KMS-11 (cell line): Measurements from ENCODE around the gene TRUB2.

Experiments used
- H2AFZ ChIP-seq: fragments of 200-600 bp; sonication (generic); 2 replicates; pipeline ENCODE4 v1.6.1; 2016; ENCODE audit warnings: antibody characterized with exemption, mixed run types, low read depth
- H3K27ac ChIP-seq: fragments of 200-600 bp; sonication (generic); 2 replicates; pipeline ENCODE4 v1.6.1; 2016; ENCODE audit warnings: mild to moderate bottlenecking, mixed run types
- H3K27me3 ChIP-seq: fragments of 200-600 bp; sonication (generic); 2 replicates; pipeline ENCODE4 v1.6.1; 2017; ENCODE audit warnings: mild to moderate bottlenecking, low read depth, mixed run types, moderate library complexity; ENCODE audit not compliant: insufficient read depth
- H3K36me3 ChIP-seq: fragments of 200-600 bp; sonication (generic); 2 replicates; pipeline ENCODE4 v1.6.1; 2017; ENCODE audit warnings: mild to moderate bottlenecking, mixed run types; ENCODE audit not compliant: insufficient read depth
- H3K4me1 ChIP-seq: fragments of 200-600 bp; sonication (generic); 2 replicates; pipeline ENCODE4 v1.6.1; 2016; ENCODE audit warnings: mild to moderate bottlenecking, low read depth, mixed run types; ENCODE audit not compliant: poor library complexity, severe bottlenecking
- H3K4me2 ChIP-seq: fragments of 200-600 bp; sonication (generic); 2 replicates; pipeline ENCODE4 v1.7.0; 2016; ENCODE audit warnings: mild to moderate bottlenecking, mixed run types
- H3K4me3 ChIP-seq: fragments of 200-600 bp; sonication (generic); IDR thresholded peaks from 2 replicates; pipeline ENCODE4 v1.6.1; 2017; ENCODE audit warnings: low read depth, low read length, mixed read lengths; ENCODE audit not compliant: insufficient read depth
- H3K79me2 ChIP-seq: fragments of 200-600 bp; sonication (generic); 2 replicates; pipeline ENCODE4 v1.6.1; 2016; ENCODE audit warnings: low read depth, mixed run types; ENCODE audit not compliant: insufficient read depth
- H3K9ac ChIP-seq: fragments of 200-600 bp; sonication (generic); 2 replicates; pipeline ENCODE4 v1.6.1; 2016; ENCODE audit warnings: mild to moderate bottlenecking, mixed run types
- H4K20me1 ChIP-seq: fragments of 200-600 bp; sonication (generic); 2 replicates; pipeline ENCODE4 v1.6.1; 2016; ENCODE audit warnings: mild to moderate bottlenecking, mixed run types; ENCODE audit not compliant: insufficient read depth
- TF ChIP-seq, protein P1 (sequence below): fragments of 200-600 bp; sonication (generic); conservative IDR thresholded peaks from 2 replicates; pipeline ENCODE4 v1.6.1; 2017; ENCODE audit warnings: low read depth, mild to moderate bottlenecking, antibody characterized with exemption, low read length, moderate library complexity, mixed read lengths

The TRUB2 gene

DNA sequence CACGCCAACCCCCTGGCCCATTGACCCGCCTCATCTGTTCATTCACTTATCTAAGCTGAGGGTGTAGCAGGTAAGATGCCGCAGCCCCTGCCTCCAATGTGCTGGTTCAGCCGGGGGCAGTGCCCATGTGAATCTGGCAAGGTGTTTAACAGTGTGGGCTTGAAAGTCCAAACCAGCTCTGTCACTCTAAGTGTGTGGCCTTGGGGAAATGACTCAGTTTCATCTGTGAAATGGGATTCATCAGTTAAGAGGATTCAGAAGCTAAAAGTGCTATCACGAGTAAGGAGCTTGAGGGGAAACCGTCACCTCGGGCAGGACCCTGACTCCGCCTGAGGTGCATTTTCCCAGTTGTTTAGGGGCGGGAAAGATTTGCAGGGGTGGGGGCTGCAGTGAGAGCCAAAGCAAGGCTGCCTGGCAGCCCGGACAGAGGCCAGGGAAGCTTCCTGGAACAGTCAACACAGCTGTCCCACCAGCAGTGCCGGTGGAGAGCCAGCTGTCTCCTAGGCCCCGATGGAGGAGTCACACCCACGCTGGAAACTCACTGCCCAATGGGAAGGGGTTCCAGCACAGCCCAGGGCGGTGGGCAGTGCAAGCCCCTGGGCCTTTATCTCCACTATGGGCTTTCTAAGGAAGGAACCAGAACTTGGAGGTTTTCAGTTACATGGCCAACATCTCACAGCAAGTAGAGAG is 39.2 kb upstream of the TRUB2 start:
- Histone ChIP-seq H3K9ac (no peak overlapping the region), H3K79me2 (no peaks in the 10 kb centered on the region), H3K4me3 (no peak overlapping the region), H3K4me2 (peak overlapping the region; percentile 11; the same call in 1 of the 2 replicates), H4K20me1 (no peaks in the 10 kb centered on the region), H3K27ac (no peak overlapping the region), H3K36me3 (no peaks in the 10 kb centered on the region), H2AFZ (peak overlapping the region; percentile 53), H3K27me3 (no peaks in the 10 kb centered on the region), H3K4me1 (peaks cover 8% of the 10 kb centered on the region)
- TF ChIP-seq, protein P1, sequence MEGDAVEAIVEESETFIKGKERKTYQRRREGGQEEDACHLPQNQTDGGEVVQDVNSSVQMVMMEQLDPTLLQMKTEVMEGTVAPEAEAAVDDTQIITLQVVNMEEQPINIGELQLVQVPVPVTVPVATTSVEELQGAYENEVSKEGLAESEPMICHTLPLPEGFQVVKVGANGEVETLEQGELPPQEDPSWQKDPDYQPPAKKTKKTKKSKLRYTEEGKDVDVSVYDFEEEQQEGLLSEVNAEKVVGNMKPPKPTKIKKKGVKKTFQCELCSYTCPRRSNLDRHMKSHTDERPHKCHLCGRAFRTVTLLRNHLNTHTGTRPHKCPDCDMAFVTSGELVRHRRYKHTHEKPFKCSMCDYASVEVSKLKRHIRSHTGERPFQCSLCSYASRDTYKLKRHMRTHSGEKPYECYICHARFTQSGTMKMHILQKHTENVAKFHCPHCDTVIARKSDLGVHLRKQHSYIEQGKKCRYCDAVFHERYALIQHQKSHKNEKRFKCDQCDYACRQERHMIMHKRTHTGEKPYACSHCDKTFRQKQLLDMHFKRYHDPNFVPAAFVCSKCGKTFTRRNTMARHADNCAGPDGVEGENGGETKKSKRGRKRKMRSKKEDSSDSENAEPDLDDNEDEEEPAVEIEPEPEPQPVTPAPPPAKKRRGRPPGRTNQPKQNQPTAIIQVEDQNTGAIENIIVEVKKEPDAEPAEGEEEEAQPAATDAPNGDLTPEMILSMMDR: no peak

DNA sequence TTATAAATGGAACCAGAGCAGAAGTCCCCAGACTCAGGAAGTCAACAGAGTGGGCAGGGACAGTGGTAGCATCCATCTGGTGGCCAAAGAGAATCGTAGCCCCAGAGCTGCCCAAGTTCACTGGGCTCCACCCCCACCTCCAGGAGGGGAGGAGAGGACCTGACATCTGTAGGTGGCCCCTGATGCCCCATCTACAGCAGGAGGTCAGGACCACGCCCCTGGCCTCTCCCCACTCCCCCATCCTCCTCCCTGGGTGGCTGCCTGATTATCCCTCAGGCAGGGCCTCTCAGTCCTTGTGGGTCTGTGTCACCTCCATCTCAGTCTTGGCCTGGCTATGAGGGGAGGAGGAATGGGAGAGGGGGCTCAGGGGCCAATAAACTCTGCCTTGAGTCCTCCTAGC is 38.6 kb upstream of the TRUB2 start:
- Histone ChIP-seq H3K79me2 (no peaks in the 10 kb centered on the region), H4K20me1 (no peaks in the 10 kb centered on the region), H3K4me2 (no peak overlapping the region), H3K27ac (no peak overlapping the region), H3K9ac (no peak overlapping the region), H3K4me3 (no peak overlapping the region), H3K27me3 (no peaks in the 10 kb centered on the region), H2AFZ (no peak overlapping the region), H3K36me3 (no peaks in the 10 kb centered on the region), H3K4me1 (peaks cover 8% of the 10 kb centered on the region)
- TF ChIP-seq, protein P1: no peak

DNA sequence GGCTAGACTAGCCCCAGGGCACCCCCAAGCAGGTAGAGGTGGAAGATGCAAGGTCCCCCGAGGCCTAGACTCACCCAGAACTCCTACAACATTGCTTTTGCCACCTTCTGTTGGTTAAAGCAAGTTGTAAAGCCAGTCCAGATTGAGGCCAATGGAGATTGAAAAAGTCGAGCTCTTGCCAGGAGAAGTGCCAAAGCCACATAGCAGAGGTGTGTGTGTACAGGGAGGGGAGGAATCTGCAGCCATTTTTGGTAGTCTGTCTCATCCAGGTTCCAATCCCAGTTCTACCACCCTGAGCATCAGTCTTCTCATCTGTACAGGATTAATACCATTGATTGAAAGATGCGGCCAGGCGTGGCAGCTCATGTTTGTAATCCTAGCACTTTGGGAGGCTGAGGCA is 36.6 kb upstream of the TRUB2 start:
- no peak overlapping the region for H3K4me2 ChIP-seq
- H4K20me1 ChIP-seq: no peaks in the 10 kb centered on the region
- H3K27me3 ChIP-seq: no peaks in the 10 kb centered on the region
- H3K36me3 ChIP-seq: no peaks in the 10 kb centered on the region
- no peak overlapping the region for H3K9ac ChIP-seq
- TF ChIP-seq, protein P1: no peak
- H3K27ac ChIP-seq: no peak overlapping the region
- no peak overlapping the region for H3K4me3 ChIP-seq
- H3K79me2 ChIP-seq: no peaks in the 10 kb centered on the region
- H3K4me1 ChIP-seq: peaks cover 8% of the 10 kb centered on the region
- H2AFZ ChIP-seq: no peak overlapping the region

DNA sequence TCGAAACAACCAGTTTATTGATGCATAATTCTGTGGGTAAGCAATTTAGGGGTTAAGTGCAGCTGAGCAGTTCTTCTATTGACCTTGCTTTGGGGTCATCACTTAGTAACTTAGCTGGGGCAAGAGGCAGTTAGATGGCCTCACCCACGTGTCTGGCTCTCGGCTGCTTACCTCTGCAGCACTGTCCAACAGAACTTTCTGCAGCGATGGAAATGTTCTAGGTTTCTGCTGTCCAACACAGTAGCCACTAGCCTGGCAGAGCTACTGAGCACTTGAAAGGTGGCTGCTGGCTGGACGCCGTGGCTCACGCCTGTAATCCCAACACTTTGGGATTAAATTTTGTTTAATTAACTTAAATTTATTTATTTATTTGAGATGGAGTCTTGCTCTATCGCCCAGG is 35.8 kb upstream of the TRUB2 start:
- Histone ChIP-seq H3K4me2 (no peak overlapping the region), H3K27me3 (no peaks in the 10 kb centered on the region), H3K79me2 (no peaks in the 10 kb centered on the region), H3K36me3 (no peaks in the 10 kb centered on the region), H2AFZ (no peak overlapping the region), H3K27ac (no peak overlapping the region), H4K20me1 (no peaks in the 10 kb centered on the region), H3K4me1 (peaks cover 8% of the 10 kb centered on the region), H3K9ac (no peak overlapping the region), H3K4me3 (no peak overlapping the region)
- TF ChIP-seq, protein P1: no peak
